GM21423 (cell line): ENCODE data around the gene CPNE9.
A peak's percentile ranks its signal among the peaks of the same experiment; 100 is the strongest.

Experiments
- ATAC-seq: cut with Tn5 transposase; IDR thresholded peaks from one replicate; pipeline ENCODE4 v1.9.1; 2021; ENCODE audit warnings: mild to moderate bottlenecking, moderate library complexity; ENCODE audit not compliant: unreplicated experiment

CPNE9 gene

DNA sequence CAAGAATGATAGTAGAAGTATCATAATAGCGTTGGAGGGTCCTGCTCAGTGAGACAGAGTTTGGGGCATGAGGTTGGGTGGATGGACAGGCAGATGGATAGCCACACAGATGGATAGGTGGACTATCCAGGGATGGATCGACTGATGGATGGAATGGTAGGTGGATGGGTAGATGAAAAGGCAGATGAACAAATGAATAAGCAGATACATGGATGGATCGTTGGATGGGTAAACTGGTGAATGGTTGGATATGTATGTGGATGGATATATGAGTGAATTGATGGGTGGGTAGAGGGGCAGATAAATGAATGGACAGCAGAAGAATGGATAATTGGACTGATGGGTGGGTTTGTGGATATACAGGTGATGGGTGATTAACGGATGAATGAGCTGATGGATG, 9.5 kb downstream of the CPNE9 start:
- ATAC-seq: no peak

- ATAC-seq: no peak
Observed at GRCh38 chr3:9715136-9715535, 11.5 kb downstream of the CPNE9 start.

GRCh38 chr3:9715764-9716437, 12.3 kb downstream of the CPNE9 start:
- ATAC-seq: no peak

DNA sequence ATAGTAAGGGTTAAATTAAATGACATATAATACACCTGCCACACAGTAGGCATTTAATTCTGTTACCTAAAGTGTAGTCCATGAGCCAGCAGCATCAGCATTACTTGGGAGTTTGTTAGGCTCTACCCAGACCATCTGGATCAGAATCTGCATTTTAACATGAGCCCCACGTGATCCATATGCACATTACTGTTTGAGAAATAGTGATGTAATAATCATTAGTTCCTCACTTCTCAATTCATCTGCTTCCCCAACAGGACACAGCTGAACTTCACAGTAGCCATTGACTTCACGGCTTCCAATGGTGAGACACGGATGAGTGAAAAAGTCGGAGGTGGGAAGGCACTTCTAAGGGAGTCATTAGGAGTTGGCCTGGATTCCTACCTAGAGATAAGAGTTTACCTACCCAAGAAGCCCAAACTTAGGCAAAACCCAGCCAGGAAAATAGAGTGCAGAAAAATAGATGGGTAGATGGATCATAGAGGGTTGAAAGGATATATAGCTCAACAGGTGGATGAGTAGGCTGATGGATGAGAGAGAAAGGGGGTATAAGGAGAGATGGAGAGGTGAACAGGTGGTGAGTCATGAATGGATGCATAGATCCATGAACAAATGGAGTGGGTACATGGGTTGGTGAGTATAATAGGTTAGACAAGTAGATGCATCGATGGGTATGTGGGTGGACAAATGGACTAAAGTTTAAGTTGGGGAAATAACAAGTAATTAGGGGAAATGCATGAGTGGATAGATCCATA, 13.3 kb downstream of the CPNE9 start:
- no peak for ATAC-seq

- ATAC-seq: no peak
Observed at GRCh38 chr3:9717563-9717962, 13.9 kb downstream of the CPNE9 start.

DNA sequence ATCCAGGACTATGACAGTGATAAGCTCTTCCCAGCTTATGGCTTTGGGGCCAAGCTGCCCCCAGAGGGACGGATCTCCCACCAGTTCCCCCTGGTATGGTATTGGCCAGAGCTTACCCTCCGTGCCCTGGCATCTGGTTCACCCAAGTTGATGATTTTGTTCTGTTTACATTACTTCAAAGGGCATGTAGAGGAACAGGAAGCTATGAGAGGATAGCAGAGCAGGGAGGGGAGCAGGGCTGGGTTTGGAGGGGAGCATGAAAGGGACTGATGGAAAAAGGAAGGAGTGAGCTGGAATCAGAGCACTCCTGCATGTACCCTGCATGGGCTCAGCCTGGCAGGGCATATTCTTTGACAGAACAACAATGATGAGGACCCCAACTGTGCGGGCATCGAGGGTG, 14.5 kb downstream of the CPNE9 start:
- no peak for ATAC-seq

- no peak for ATAC-seq
Observed at GRCh38 chr3:9721015-9721699, 17.5 kb downstream of the CPNE9 start.

DNA sequence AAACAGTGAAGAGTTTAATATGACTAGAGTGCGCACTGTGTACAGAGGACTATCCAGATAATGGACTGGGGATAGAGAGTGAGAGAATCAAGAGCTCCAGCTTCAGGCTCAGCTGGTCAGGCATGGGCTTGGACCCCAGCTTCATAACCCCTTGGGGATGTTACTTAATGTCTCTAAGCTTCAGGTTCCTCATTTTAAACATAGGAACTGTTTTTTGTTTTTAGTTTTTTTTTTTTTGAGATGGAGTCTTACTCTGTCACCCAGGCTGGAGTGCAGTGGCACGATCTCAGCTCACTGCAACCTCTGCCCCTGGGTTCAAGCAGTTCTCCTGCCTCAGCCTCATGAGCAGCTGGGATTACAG, 18.0 kb downstream of the CPNE9 start:
- ATAC-seq: no peak

GRCh38 chr3:9725775-9726515, 22.3 kb downstream of the CPNE9 start:
- no peak for ATAC-seq

DNA sequence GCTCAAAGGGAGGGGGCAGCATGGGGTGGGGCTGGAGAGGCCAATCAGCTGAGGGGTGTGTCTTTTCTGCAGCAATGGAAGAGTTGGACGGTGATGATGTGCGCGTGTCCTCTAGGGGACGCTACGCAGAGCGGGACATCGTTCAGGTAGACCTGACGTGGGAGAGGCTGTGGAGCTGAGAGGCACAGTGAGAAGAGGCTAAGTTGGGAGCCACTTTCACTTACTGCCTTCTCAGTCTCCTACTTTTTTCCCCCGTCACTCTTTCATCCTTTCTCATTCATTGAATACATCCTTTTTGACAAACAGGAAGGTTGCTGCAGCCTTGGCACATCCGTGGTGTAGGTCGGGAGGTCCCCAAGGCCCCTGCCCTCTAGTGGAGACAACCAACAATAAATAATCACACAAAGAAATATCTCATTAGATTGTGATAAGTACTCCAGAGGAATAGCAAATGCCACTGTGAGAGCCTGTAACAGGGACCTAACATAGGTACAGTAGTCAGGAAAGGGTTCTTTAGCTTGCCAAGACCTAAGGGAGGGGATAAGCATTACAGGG, 23.5 kb downstream of the CPNE9 start:
- ATAC-seq: no peak

DNA sequence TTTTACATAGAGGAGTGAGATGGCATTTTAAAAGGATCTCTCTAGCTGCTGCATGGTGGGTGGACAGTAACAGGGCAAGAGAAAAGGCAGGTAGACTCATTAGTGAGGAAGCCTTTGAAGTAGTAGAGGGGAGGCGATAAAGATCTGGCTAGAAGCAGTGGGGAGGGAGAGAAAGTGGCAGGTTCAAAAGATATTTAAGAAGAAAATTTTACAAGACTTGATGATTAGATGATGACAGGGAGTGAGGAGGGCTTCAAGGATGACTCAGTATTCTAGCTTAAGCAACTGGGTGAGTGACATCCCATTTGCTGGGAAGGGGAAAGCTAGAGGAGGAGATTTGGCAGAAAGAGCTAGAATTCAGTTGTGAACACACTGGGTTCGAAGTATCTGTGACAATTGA, 24.1 kb downstream of the CPNE9 start:
- no peak for ATAC-seq

DNA sequence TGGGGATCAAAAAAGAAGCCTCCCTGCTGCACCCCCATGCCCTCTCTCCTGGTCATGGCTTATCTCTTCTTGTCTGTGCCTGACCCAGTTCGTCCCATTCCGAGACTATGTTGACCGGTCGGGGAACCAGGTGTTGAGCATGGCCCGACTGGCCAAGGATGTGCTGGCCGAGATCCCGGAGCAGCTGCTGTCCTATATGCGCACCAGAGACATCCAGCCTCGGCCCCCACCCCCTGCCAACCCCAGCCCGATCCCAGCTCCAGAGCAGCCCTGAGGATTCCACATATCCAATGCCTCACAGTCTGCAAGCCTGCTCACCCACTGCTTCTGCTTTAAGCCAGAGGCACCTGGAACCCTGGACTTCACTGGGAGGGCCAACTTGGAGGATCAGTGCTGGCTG, 25.8 kb downstream of the CPNE9 start:
- no peak for ATAC-seq

DNA sequence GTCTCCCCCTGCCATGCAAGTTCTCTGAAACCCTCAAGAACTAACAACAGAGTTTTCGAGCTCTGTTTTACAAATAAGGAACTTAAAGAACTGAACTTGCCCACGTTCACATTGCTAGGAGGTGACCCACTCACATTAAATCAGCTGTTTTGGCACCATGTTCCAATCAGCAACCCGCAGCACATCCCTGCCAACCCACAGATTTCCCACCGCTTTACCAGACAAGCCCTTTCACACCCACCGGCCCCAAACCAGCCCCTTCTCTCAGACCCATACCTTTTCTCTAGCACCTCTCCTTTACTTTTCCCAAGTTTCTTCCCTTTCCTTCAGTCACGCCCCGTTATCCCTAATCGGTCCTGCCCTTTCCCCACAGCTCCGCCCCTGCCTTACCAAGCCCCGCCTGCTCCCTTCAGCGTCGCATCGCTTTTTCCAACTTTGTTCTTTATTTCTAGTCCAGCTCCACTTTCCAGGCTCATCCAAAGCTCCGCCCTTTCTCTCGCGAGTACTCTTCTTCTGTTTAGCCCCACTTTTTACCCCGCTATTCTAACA, 27.1 kb downstream of the CPNE9 start:
- ATAC-seq: peak; percentile 34

DNA sequence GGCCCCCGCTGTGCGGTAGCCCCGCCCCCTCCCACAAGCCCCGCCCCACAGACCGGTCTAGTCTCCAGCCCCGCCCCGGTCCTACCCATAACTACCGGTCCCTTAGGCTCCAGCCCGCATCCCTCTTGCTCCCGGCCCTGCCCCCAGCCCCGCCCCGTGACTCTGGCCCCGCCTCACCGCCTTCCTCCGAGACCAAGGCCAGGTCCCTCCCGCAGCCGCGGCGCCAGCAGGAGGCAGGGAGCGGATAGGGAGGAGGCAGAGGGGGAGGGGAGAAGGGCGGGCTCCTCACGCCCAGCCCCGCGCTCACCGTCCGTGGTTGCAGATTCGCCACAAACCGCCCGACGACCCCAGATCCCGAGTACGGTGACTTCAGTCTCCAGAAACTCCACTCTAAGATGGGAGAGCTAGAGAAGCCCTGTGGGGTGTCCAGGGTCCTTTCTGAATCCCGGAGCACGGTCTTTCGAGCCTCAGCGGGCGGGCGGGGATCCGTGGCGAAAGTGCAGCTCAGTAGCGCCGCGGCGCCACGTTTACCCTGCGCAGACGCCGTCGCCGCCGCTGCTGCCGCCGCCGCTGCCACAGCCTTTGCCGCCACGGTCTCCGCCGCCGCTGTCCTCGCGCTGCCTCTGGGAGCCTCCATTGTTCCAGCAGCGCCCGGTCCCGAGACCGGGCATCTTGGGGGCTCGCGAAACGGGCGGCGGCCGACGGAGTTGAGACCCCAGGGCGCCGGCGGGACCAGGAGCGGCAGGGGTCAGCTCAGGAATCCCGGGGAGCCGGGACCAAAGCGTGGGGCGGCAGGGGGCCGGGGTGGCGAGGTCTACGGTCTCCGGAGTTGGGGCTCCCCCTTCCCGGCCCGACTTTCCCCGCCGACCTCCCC, 27.8 kb downstream of the CPNE9 start, which contains the start of gene BRPF1:
Gene BRPF1, plus strand, starts transcription at position 530 of the 874 bp plus-strand sequence. CDS start 2,406 bp downstream, outside the sequence.
- ATAC-seq: peak; percentile 94

GRCh38 chr3:9732080-9732739, 28.6 kb downstream of the CPNE9 start:
- ATAC-seq: peak; percentile 4

GRCh38 chr3:9732740-9733115, 29.1 kb downstream of the CPNE9 start:
- no peak for ATAC-seq

DNA sequence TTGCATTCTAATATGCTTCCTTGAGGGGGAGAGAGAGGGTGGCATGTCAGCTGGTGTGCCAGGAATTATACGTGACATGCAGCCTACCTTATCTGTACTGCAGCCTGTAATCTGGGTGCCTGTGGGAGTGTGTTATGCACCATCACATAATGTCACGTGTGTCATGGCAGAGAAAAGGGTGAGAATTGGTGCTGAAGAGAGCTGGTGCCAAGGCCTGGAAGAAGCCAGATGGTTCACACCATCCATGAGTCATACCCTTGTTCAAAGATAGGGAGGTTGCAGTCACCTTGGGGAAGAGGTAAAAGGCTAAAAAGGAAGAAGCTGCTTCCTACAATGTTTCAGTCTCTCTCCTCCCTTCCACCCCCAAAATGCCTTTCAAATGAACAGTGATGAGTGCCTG, 33.2 kb downstream of the CPNE9 start:
- no peak for ATAC-seq

GRCh38 chr3:9739181-9739580, 35.5 kb downstream of the CPNE9 start:
- ATAC-seq: no peak

- no peak for ATAC-seq
Observed at GRCh38 chr3:9742560-9742959, 38.9 kb downstream of the CPNE9 start.
